HepG2 (cell line): ENCODE results near the gene MTMR4. TPM values are rescaled to one million over a fixed set of nuclear protein-coding genes. Genes with fewer than 3 reads are reported as not detected.

Source experiments
- ASH2L ChIP-seq: fragments of 300-600, 200-600 bp; sonication (generic); IDR thresholded peaks from 2 replicates; pipeline ENCODE4 v1.7.0; 2017; ENCODE audit warnings: low read depth, mild to moderate bottlenecking, moderate library complexity, mixed read lengths, low read length; ENCODE audit not compliant: insufficient read length
- DNMT3B ChIP-seq: conservative IDR thresholded peaks from 2 replicates; pipeline ENCODE4 v1.6.1; 2016; ENCODE audit warnings: missing biosample characterization, control low read depth
- ELF3 ChIP-seq: IDR thresholded peaks from 2 replicates; pipeline ENCODE4 v1.6.1; 2016; ENCODE audit warnings: missing genetic modification reagents, missing compliant biosample characterization
- LCORL ChIP-seq, 2 experiments: fragments of 450-650 bp in 1 of 2; sonication (generic) in 1 of 2; formaldehyde crosslinking in 1 of 2; IDR thresholded peaks; 2 replicates each; pipeline versions ENCODE4 v1.5.0 to v1.6.1; 2017 to 2020; ENCODE audit warnings: antibody characterized with exemption in 1 of 2, missing genetic modification reagents in 1 of 2
- RAD21 ChIP-seq: fragments of 450-650 bp; formaldehyde crosslinking; IDR thresholded peaks from 2 replicates; pipeline ENCODE4 v1.5.0; 2020; ENCODE audit warnings: mild to moderate bottlenecking
- SP140L ChIP-seq: sonication (generic); formaldehyde crosslinking; IDR thresholded peaks from 2 replicates; pipeline ENCODE4 v1.4.0; 2020; ENCODE audit warnings: missing genetic modification reagents, borderline replicate concordance
- TARDBP ChIP-seq: sonication (generic); formaldehyde crosslinking; IDR thresholded peaks from 2 replicates; pipeline ENCODE4 v1.8.0; 2022; ENCODE audit warnings: mild to moderate bottlenecking, missing genetic modification reagents
- TCF12 ChIP-seq, 2 experiments: fragments of 450-650 bp in 1 of 2; sonication (generic) in 1 of 2; formaldehyde crosslinking in 1 of 2; IDR thresholded peaks; 2 replicates each; pipeline versions ENCODE4 v1.6.1 to v1.8.0; 2017 to 2022; ENCODE audit warnings: antibody characterized with exemption in 1 of 2, mild to moderate bottlenecking in 1 of 2, missing genetic modification reagents in 1 of 2, moderate library complexity in 1 of 2
- TEAD3 ChIP-seq: optimal IDR thresholded peaks from 2 replicates; pipeline ENCODE3; 2016; ENCODE audit warnings: borderline replicate concordance
- ZBTB14 ChIP-seq: sonication (generic); formaldehyde crosslinking; IDR thresholded peaks from 2 replicates; pipeline ENCODE4 v1.4.0; 2020; ENCODE audit warnings: missing genetic modification reagents
- ZBTB38 ChIP-seq: sonication (generic); formaldehyde crosslinking; IDR thresholded peaks from 2 replicates; pipeline ENCODE4 v1.5.1; 2020; ENCODE audit warnings: mild to moderate bottlenecking, missing genetic modification reagents
- ZBTB8A ChIP-seq: sonication (generic); formaldehyde crosslinking; IDR thresholded peaks from 2 replicates; pipeline ENCODE4 v1.4.0; 2020; ENCODE audit warnings: mild to moderate bottlenecking, low read depth, missing genetic modification reagents, borderline replicate concordance
- ZKSCAN1 ChIP-seq: fragments of 150-350 bp; IDR thresholded peaks from 2 replicates; pipeline ENCODE4 v1.6.1; 2014; ENCODE audit warnings: low read length
- polyA plus RNA-seq, 8 experiments: library from polyadenylated mRNA; depleted of rRNA in 3 of 8; stranded (reverse) in 7 of 8; unstranded in 1 of 8; fragments of >200 nt; fragmentation: Illumina TruSeq in 4 of 8; extraction: Trizol in 4 of 8; gene quantifications; 2 replicates each; pipeline versions ENCODE4 v1.2.1 to v1.2.3, GENCODE V29; 2011 to 2016; ENCODE audit warnings: low read depth in 4 of 8, missing spikeins in 1 of 8, mixed read lengths in 1 of 8; ENCODE audit not compliant: insufficient read depth in 1 of 8
- total RNA-seq, 5 experiments: library from RNA; depleted of rRNA; stranded (reverse); fragments of >200 nt; fragmentation: Illumina TruSeq; extraction: Trizol; gene quantifications; 2 replicates each; pipeline ENCODE4 v1.2.3, GENCODE V29; 2016; ENCODE audit warnings: low read depth in 1 of 5
- TF ChIP-seq, protein P1 (sequence below): sonication (generic); formaldehyde crosslinking; IDR thresholded peaks from 2 replicates; pipeline ENCODE4 v1.4.0; 2020; ENCODE audit warnings: mild to moderate bottlenecking, low read depth, missing genetic modification reagents
- TF ChIP-seq, protein P2 (sequence below): sonication (generic); formaldehyde crosslinking; IDR thresholded peaks from 2 replicates; pipeline ENCODE4 v1.8.0; 2022; ENCODE audit warnings: low read depth, missing genetic modification reagents
- TF ChIP-seq, protein P3 (sequence below), 2 experiments: IDR thresholded peaks; 2 replicates each; pipeline ENCODE4 v1.6.1; 2011 to 2012; ENCODE audit warnings: low read length in 2 of 2, borderline replicate concordance in 1 of 2, low read depth in 1 of 2, mild to moderate bottlenecking in 1 of 2, moderate library complexity in 1 of 2

Gene MTMR4
- total and polyA plus RNA-seq, 2 of the 13 experiments (the other 11 are each of a cell fraction or from before 2014, with no cell fraction given): 62.5 to 65.1 TPM

- TF ChIP-seq ZBTB8A (CRISPR knock-in tag): no peak
- peak; percentile 71; the same call in 1 of the 2 replicates for TF ChIP-seq SP140L (CRISPR knock-in tag)
- TF ChIP-seq, protein P1, sequence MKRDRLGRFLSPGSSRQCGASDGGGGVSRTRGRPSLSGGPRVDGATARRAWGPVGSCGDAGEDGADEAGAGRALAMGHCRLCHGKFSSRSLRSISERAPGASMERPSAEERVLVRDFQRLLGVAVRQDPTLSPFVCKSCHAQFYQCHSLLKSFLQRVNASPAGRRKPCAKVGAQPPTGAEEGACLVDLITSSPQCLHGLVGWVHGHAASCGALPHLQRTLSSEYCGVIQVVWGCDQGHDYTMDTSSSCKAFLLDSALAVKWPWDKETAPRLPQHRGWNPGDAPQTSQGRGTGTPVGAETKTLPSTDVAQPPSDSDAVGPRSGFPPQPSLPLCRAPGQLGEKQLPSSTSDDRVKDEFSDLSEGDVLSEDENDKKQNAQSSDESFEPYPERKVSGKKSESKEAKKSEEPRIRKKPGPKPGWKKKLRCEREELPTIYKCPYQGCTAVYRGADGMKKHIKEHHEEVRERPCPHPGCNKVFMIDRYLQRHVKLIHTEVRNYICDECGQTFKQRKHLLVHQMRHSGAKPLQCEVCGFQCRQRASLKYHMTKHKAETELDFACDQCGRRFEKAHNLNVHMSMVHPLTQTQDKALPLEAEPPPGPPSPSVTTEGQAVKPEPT (CRISPR knock-in tag): 0 out of 2 replicates have a peak, but pooled peaks have one; percentile 80
- TF ChIP-seq TEAD3: peak; percentile 45
- no peak for TF ChIP-seq ZKSCAN1
- TF ChIP-seq, protein P2, sequence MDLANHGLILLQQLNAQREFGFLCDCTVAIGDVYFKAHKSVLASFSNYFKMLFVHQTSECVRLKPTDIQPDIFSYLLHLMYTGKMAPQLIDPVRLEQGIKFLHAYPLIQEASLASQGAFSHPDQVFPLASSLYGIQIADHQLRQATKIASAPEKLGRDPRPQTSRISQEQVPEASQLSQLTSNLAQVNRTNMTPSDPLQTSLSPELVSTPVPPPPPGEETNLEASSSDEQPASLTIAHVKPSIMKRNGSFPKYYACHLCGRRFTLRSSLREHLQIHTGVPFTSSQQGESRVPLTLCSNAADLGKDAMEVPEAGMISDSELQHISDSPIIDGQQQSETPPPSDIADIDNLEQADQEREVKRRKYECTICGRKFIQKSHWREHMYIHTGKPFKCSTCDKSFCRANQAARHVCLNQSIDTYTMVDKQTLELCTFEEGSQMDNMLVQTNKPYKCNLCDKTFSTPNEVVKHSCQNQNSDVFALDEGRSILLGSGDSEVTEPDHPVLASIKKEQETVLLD (CRISPR knock-in tag): no peak
- peak; percentile 49 for TF ChIP-seq TARDBP (CRISPR knock-in tag)
- TF ChIP-seq ASH2L: peak; percentile 92
- no peak for TF ChIP-seq ELF3 (CRISPR knock-in tag)
- TF ChIP-seq LCORL (IDR thresholded peaks at IDR 0.05): no peak
- 0 out of 2 replicates have a peak, but pooled peaks have one; percentile 37 for TF ChIP-seq LCORL (CRISPR knock-in tag; IDR thresholded peaks at IDR 0.05)
- no peak for TF ChIP-seq RAD21 (CRISPR knock-in tag)
- peak; percentile 76 for TF ChIP-seq ZBTB38 (CRISPR knock-in tag)
- 0 out of 2 replicates have a peak, but pooled peaks have one; percentile 4 for TF ChIP-seq ZBTB14
- TF ChIP-seq TCF12 (IDR thresholded peaks at IDR 0.05): no peak
- TF ChIP-seq TCF12 (CRISPR knock-in tag; IDR thresholded peaks at IDR 0.05): 0 out of 2 replicates have a peak, but pooled peaks have one; percentile 67
- no peak for TF ChIP-seq DNMT3B (CRISPR knock-in tag)
- TF ChIP-seq, protein P3, sequence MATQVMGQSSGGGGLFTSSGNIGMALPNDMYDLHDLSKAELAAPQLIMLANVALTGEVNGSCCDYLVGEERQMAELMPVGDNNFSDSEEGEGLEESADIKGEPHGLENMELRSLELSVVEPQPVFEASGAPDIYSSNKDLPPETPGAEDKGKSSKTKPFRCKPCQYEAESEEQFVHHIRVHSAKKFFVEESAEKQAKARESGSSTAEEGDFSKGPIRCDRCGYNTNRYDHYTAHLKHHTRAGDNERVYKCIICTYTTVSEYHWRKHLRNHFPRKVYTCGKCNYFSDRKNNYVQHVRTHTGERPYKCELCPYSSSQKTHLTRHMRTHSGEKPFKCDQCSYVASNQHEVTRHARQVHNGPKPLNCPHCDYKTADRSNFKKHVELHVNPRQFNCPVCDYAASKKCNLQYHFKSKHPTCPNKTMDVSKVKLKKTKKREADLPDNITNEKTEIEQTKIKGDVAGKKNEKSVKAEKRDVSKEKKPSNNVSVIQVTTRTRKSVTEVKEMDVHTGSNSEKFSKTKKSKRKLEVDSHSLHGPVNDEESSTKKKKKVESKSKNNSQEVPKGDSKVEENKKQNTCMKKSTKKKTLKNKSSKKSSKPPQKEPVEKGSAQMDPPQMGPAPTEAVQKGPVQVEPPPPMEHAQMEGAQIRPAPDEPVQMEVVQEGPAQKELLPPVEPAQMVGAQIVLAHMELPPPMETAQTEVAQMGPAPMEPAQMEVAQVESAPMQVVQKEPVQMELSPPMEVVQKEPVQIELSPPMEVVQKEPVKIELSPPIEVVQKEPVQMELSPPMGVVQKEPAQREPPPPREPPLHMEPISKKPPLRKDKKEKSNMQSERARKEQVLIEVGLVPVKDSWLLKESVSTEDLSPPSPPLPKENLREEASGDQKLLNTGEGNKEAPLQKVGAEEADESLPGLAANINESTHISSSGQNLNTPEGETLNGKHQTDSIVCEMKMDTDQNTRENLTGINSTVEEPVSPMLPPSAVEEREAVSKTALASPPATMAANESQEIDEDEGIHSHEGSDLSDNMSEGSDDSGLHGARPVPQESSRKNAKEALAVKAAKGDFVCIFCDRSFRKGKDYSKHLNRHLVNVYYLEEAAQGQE (IDR thresholded peaks at IDR 0.05; ENCODE audit: borderline replicate concordance in 1 of 2, low read depth in 1 of 2, low read length in 2 of 2): 0 out of 4 replicates have a peak, but pooled peaks of 1 of the 2 experiments have one; percentile 14
These were observed 3.6 kb upstream of the MTMR4 start (continued) for GRCh38 chr17:58517928-58518609.
